Tracheal epithelial cell (primary cell): Measurements from ENCODE around the gene CNRIP1. TPM values are rescaled to one million over a fixed set of nuclear protein-coding genes. Genes with fewer than 3 reads are reported as not detected.

Experiments
- total RNA-seq: library from RNA; depleted of rRNA; stranded (reverse); fragments of >200 nt; gene quantifications from 2 replicates; pipeline ENCODE4 v1.2.1, GENCODE V29; 2014

Gene CNRIP1, protein sequence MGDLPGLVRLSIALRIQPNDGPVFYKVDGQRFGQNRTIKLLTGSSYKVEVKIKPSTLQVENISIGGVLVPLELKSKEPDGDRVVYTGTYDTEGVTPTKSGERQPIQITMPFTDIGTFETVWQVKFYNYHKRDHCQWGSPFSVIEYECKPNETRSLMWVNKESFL
- total RNA-seq = 0.96 TPM in 1 of 2 replicates, not detected in the other

DNA sequence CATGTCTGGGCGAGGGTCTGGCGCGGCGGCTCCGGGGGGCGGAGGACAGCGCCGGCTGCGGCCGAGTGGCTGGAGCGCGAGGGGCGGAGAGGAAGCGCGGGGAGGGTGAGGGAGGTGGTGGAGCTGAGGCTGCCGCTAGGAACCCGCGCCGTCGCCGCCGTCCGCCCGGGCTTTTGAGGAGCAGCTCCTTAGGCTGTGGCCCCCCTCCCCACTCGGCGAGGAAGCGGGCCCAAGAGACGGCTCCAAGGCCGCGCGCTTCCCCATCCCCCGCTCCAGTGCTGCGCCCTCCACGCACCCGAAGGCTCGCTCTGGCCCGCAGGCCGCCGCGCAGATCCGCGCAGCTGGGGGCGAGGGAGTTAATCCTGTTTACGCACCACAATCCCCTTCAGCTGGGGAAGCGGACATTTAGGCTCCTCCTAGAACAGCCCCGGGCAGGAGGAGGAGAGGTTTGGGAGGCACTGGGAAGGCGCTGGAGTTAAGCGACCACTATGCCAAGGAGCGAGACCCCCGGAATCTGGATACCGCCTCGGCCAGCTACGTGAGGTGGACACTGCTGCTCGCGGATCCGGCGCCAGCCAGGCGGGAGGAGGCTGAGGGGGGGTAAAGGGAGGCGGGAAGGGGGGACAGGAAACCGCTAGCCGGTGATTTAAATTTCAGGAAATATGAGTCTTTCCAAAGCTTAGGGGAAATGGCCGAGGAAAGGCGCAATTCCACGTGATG is at the start of gene CNRIP1:
Gene CNRIP1, minus strand, starts transcription at position 552 of the 720 bp plus-strand sequence. Its CDS starts 549 bp downstream, at position 3.

GRCh38 chr2:68365087-68365486 is 45.3 kb upstream of the CNRIP1 start, which contains the start of gene PLEK:
TSS of gene PLEK (plus strand) at chr2:68365282. CDS start at chr2:68365352, 70 bp downstream.

GRCh38 chr2:68252400-68253218 is 67.1 kb downstream of the CNRIP1 start, which contains the start of gene PPP3R1:
TSS of gene PPP3R1 (minus strand) at chr2:68252532. CDS start at chr2:68252127, 405 bp downstream.

Other genes starting within 250 kb of the CNRIP1 start
- gene PNO1, start 162.1 kb downstream of the CNRIP1 start, total RNA-seq = 14.3 and 27.2 TPM in 2 replicates
- 15.7 and 27.5 TPM in 2 replicates for gene PPP3R1, start 67.4 kb downstream of the CNRIP1 start, total RNA-seq
- not detected in 2 replicates for gene PLEK, start 45.3 kb upstream of the CNRIP1 start, total RNA-seq
- gene FBXO48, start 147.3 kb upstream of the CNRIP1 start, total RNA-seq = 0.24 and 0.64 TPM in 2 replicates
- 5.1 and 6.3 TPM in 2 replicates for gene APLF, start 147.6 kb upstream of the CNRIP1 start, total RNA-seq